Measurements from ENCODE around the gene TANGO6. TPM values are rescaled to one million over a fixed set of nuclear protein-coding genes. Genes with fewer than 3 reads are reported as not detected.
"Not testable (repeated sequence)": the region's sequence is repeated elsewhere in the genome, so short reads cannot be mapped to it uniquely, and the experiment has no call there.

The TANGO6 gene
- total RNA-seq, 2 donors from 2014 or later, result 9.6 to 22.7 TPM

- intact Hi-C loops (cut with DNase I), result loop anchor here (5.0 to 10.0 kb wide), 2 partner anchors 222 to 279 kb away; partner anchors contain the start of gene TANGO6
- peak; percentile 53 for ATAC-seq
- Histone ChIP-seq H3K4me1 (peaks cover 15% of the 10 kb centered on the region), H3K4me3 (no peak overlapping the region), H3K36me3 (replicated peaks in 1 of 2; ENCODE audit: insufficient read depth in 1 of 2, low read depth in 2 of 2) (no peaks in the 10 kb centered on the region), H3K27me3 (no peaks in the 10 kb centered on the region), H3K27ac (no peak overlapping the region), H3K9me3 (no peaks in the 10 kb centered on the region)
- DNase-seq, result peak; percentile 72 to 80 (median 75)
- 79 to 81% methylated on average over 3 of the region's 3 CpGs for WGBS, 2 donors
- TF ChIP-seq CTCF (IDR thresholded peaks at IDR 0.05) (peak in 6 of 7 experiments; percentile 44 to 84 (median 77)), POLR2A (IDR thresholded peaks at IDR 0.05) (no peak)
Observed at GRCh38 chr16:69123910-69124309, 280.6 kb downstream of the TANGO6 start.

GRCh38 chr16:69124406-69124805 is 281.1 kb downstream of the TANGO6 start:
- ATAC-seq; H3K4me1 ChIP-seq; DNase-seq; H3K9me3 ChIP-seq; H3K27me3 ChIP-seq; H3K27ac ChIP-seq; H3K36me3 ChIP-seq (replicated peaks in 1 of 2; ENCODE audit: insufficient read depth in 1 of 2, low read depth in 2 of 2); H3K4me3 ChIP-seq: not testable (repeated sequence)
- WGBS, 2 donors, result 77 to 81% methylated on average over 8 of the region's 8 CpGs
- intact Hi-C loops (cut with DNase I), result loop anchor here (5.0 to 10.0 kb wide), 2 partner anchors 222 to 280 kb away; partner anchors contain the start of gene TANGO6

GRCh38 chr16:69124961-69125360 is 281.6 kb downstream of the TANGO6 start:
- not testable (repeated sequence) for H3K4me1 ChIP-seq; H3K36me3 ChIP-seq (replicated peaks in 1 of 2; ENCODE audit: insufficient read depth in 1 of 2, low read depth in 2 of 2); H3K9me3 ChIP-seq; H3K4me3 ChIP-seq; H3K27me3 ChIP-seq; DNase-seq; ATAC-seq; H3K27ac ChIP-seq
- WGBS, 2 donors, result 88 to 94% methylated on average over 14 of the region's 14 CpGs
- intact Hi-C loops (cut with DNase I), result loop anchor here (5.0 to 10.0 kb wide), 2 partner anchors 223 to 280 kb away; partner anchors contain the start of gene TANGO6

- TF ChIP-seq CTCF (IDR thresholded peaks at IDR 0.05) (no peak), POLR2A (IDR thresholded peaks at IDR 0.05) (no peak)
- Histone ChIP-seq H3K27ac (no peak overlapping the region), H3K4me3 (no peak overlapping the region), H3K36me3 (replicated peaks in 1 of 2; ENCODE audit: insufficient read depth in 1 of 2, low read depth in 2 of 2) (no peaks in the 10 kb centered on the region), H3K27me3 (no peaks in the 10 kb centered on the region), H3K9me3 (no peaks in the 10 kb centered on the region), H3K4me1 (peaks cover 18% of the 10 kb centered on the region)
- intact Hi-C loops (cut with DNase I), result loop anchor here (10.0 kb wide), 1 partner anchor 281 kb away; the partner anchor contains the start of gene TANGO6
- ATAC-seq (no peak), DNase-seq (no peak)
- 73 to 84% methylated on average over 3 of the region's 3 CpGs for WGBS, 2 donors
Observed at GRCh38 chr16:69126221-69126620, 282.9 kb downstream of the TANGO6 start.

- not testable (repeated sequence) for H3K4me3 ChIP-seq; H3K27me3 ChIP-seq; H3K27ac ChIP-seq; ATAC-seq; H3K36me3 ChIP-seq (replicated peaks in 1 of 2; ENCODE audit: insufficient read depth in 1 of 2, low read depth in 2 of 2); DNase-seq; H3K9me3 ChIP-seq
- H3K4me1 ChIP-seq, result peaks cover 18% of the 10 kb centered on the region
- WGBS, 2 donors, result 96 to 97% methylated on average over 10 of the region's 10 CpGs
- intact Hi-C loops (cut with DNase I), result loop anchor here (10.0 kb wide), 1 partner anchor 282 kb away; the partner anchor contains the start of gene TANGO6
Observed at GRCh38 chr16:69126801-69127200, 283.5 kb downstream of the TANGO6 start.

GRCh38 chr16:69127966-69128510 is 284.7 kb downstream of the TANGO6 start:
- Histone ChIP-seq H3K36me3 (replicated peaks in 1 of 2; ENCODE audit: insufficient read depth in 1 of 2, low read depth in 2 of 2) (no peaks in the 10 kb centered on the region), H3K9me3 (no peaks in the 10 kb centered on the region), H3K4me3 (no peak overlapping the region), H3K27me3 (no peaks in the 10 kb centered on the region), H3K27ac (no peak overlapping the region), H3K4me1 (peaks cover 18% of the 10 kb centered on the region)
- intact Hi-C loops (cut with DNase I), result loop anchor here (10.0 kb wide), 1 partner anchor 283 kb away; the partner anchor contains the start of gene TANGO6
- ATAC-seq (no peak), DNase-seq (no peak)
- TF ChIP-seq POLR2A (IDR thresholded peaks at IDR 0.05) (no peak), CTCF (IDR thresholded peaks at IDR 0.05) (no peak)
- WGBS, 2 donors, result 85 to 94% methylated on average over 12 of the region's 12 CpGs

All from body of pancreas (tissue), 4 donors.